ENCODE measurements around the gene RPL41.
"Not testable (repeated sequence)": the region's sequence is repeated elsewhere in the genome, so short reads cannot be mapped to it uniquely, and the experiment has no call there.

Gene RPL41

GRCh38 chr12:56116267-56117081 lies at the start of gene RPL41:
RPL41 (plus strand) TSS chr12:56116633.
- Mint-ChIP-seq H3K9me3 (no peaks in the 10 kb centered on the region), H3K27ac (peak within 1 kb of the TSS; percentile 95 to 98 (median 97)), H3K27me3 (ENCODE audit: low read depth) (no peaks in the 10 kb centered on the region), H3K4me3 (peak within 1 kb of the TSS; percentile 88 to 100 (median 95)), H3K36me3 (ENCODE audit: low read depth) (peaks cover 45% of the 10 kb centered on the region), H3K4me1 (peaks cover 27% of the 10 kb centered on the region)
- no peak for TF ChIP-seq CTCF (IDR thresholded peaks at IDR 0.05; ENCODE audit: unreplicated experiment in 3 of 3)

- Mint-ChIP-seq H3K27ac (no peak overlapping the region), H3K9me3 (no peaks in the 10 kb centered on the region), H3K27me3 (ENCODE audit: low read depth) (peaks cover 9% of the 10 kb centered on the region), H3K4me1 (no peaks in the 10 kb centered on the region), H3K36me3 (ENCODE audit: low read depth) (no peaks in the 10 kb centered on the region), H3K4me3 (no peak overlapping the region)
- TF ChIP-seq CTCF (IDR thresholded peaks at IDR 0.05; ENCODE audit: unreplicated experiment in 3 of 3): no peak
Observed at GRCh38 chr12:56071648-56072047, 44.8 kb upstream of the RPL41 start.

GRCh38 chr12:56074396-56074795 lies 42.0 kb upstream of the RPL41 start:
- Mint-ChIP-seq H3K4me3 (no peak overlapping the region), H3K36me3 (ENCODE audit: low read depth) (no peaks in the 10 kb centered on the region), H3K4me1 (peaks cover 5% of the 10 kb centered on the region), H3K27ac (no peak overlapping the region), H3K27me3 (ENCODE audit: low read depth) (peaks cover 20% of the 10 kb centered on the region), H3K9me3 (no peaks in the 10 kb centered on the region)
- TF ChIP-seq CTCF (IDR thresholded peaks at IDR 0.05; ENCODE audit: unreplicated experiment in 3 of 3): no peak

GRCh38 chr12:56077966-56078365 lies 38.5 kb upstream of the RPL41 start:
- not testable (repeated sequence) for H3K9me3 Mint-ChIP-seq; H3K27ac Mint-ChIP-seq; H3K36me3 Mint-ChIP-seq (ENCODE audit: low read depth)
- peaks cover 49% of the 10 kb centered on the region for H3K27me3 Mint-ChIP-seq (ENCODE audit: low read depth)
- peaks cover 11% of the 10 kb centered on the region for H3K4me1 Mint-ChIP-seq
- peak overlapping the region in 1 of 3 experiments; percentile 89 for H3K4me3 Mint-ChIP-seq

GRCh38 chr12:56078427-56078826 lies 38.0 kb upstream of the RPL41 start:
- Mint-ChIP-seq H3K9me3 (no peaks in the 10 kb centered on the region), H3K27ac (peak overlapping the region; percentile 35 to 96 (median 85)), H3K27me3 (ENCODE audit: low read depth) (peaks cover 45% of the 10 kb centered on the region)

More at GRCh38 chr12:56078427-56078826, 38.0 kb upstream of the RPL41 start:
- Mint-ChIP-seq H3K4me3 (peak overlapping the region; percentile 88 to 96 (median 89)), H3K4me1 (peaks cover 11% of the 10 kb centered on the region), H3K36me3 (ENCODE audit: low read depth) (no peaks in the 10 kb centered on the region)
- TF ChIP-seq CTCF (IDR thresholded peaks at IDR 0.05; ENCODE audit: unreplicated experiment in 3 of 3): no peak
